ENCODE results near the gene PRKCB.

DNA sequence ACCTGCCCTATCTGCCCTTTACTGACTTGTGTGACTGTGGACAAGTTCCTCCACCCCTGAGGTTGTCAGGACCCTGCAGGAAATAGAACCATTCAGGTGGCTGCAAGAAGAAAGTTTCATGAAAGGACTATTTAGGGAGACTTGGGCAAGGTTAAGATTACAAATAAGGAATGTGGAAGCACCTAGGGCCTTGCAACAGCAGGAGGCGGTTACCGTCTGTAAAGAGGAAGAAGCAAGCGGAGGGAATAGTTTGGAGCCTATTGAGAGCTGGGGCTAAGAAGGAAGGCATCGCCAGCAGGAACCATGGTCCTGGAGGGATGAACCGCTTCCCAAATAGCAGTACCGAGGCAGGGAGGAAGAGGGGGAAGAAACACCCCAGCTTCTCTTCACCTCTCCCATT, 132.4 kb downstream of the PRKCB start:
- no peak for TF ChIP-seq POLR2AphosphoS5 (IDR thresholded peaks at IDR 0.05; ENCODE audit: low read depth)
- TF ChIP-seq, protein P1, sequence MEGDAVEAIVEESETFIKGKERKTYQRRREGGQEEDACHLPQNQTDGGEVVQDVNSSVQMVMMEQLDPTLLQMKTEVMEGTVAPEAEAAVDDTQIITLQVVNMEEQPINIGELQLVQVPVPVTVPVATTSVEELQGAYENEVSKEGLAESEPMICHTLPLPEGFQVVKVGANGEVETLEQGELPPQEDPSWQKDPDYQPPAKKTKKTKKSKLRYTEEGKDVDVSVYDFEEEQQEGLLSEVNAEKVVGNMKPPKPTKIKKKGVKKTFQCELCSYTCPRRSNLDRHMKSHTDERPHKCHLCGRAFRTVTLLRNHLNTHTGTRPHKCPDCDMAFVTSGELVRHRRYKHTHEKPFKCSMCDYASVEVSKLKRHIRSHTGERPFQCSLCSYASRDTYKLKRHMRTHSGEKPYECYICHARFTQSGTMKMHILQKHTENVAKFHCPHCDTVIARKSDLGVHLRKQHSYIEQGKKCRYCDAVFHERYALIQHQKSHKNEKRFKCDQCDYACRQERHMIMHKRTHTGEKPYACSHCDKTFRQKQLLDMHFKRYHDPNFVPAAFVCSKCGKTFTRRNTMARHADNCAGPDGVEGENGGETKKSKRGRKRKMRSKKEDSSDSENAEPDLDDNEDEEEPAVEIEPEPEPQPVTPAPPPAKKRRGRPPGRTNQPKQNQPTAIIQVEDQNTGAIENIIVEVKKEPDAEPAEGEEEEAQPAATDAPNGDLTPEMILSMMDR (IDR thresholded peaks at IDR 0.05; ENCODE audit: insufficient read depth, low read length): no peak

Data from HL-60 (cell line).